HCT116 (cell line): ENCODE results near the gene SNRNP200. TPM values are rescaled to one million over a fixed set of nuclear protein-coding genes. Genes with fewer than 3 reads are reported as not detected.

Experiments used
- ATAC-seq: fragments of 200-7000 bp; cut with Tn5 transposase; 2 replicates; pipeline ENCODE4 v1.9.1; 2020; ENCODE audit warnings: mild to moderate bottlenecking, moderate library complexity
- BruUV-seq: library from RNA; stranded (reverse); fragments of 400-500 nt; replicated peaks from 2 replicates; lab custom pipeline; 2021; lab: Mats Ljungman, UMichigan
- CTCF ChIA-PET: fragments of 300-600 bp; sonication (Branson Sonifier 250); formaldehyde crosslinking; loops from one replicate; lab custom pipeline; 2021; ENCODE audit warnings: antibody characterized with exemption; lab: Charles Lee
- POLR2A ChIA-PET: fragments of 300-600, 350-600 bp; sonication (Branson Sonifier 250); formaldehyde crosslinking; loops from one replicate; lab custom pipeline; 2021; ENCODE audit warnings: antibody characterized with exemption; lab: Charles Lee
- RAD21 ChIA-PET, 2 experiments: fragments of 300-600 bp; sonication (Branson Sonifier 250); formaldehyde crosslinking; loops; one replicate each; lab custom pipeline; 2023; ENCODE audit warnings: low total read pairs in 2 of 2; ENCODE audit not compliant: uncharacterized antibody in 2 of 2, unreplicated experiment in 2 of 2, low non-redundant PET in 1 of 2; lab: Charles Lee
- DNase-seq: peaks from one replicate; pipeline ENCODE4 v3.0.0-alpha.2; 2010; ENCODE audit warnings: low read depth, low spot score
- H2AFZ ChIP-seq: fragments of 200-600 bp; shearing (Covaris generic), sonication (generic); 2 replicates; pipeline ENCODE4 v1.6.1; 2017; ENCODE audit warnings: low read depth, mixed run types, mixed read lengths, antibody characterized with exemption, low read length; ENCODE audit not compliant: poor library complexity, severe bottlenecking
- H3K27ac ChIP-seq: 2 replicates; pipeline ENCODE4 v1.5.1; 2012; ENCODE audit warnings: low read depth, low read length
- H3K27me3 ChIP-seq: fragments of 200-600 bp; sonication (generic); 2 replicates; pipeline ENCODE4 v1.6.1; 2016; ENCODE audit warnings: mixed run types, low read length, mixed read lengths; ENCODE audit not compliant: insufficient read depth
- H3K36me3 ChIP-seq, 2 experiments: fragments of 200-500 bp in 1 of 2; fragments of 200-600 bp in 1 of 2; sonication (Bioruptor generic) in 1 of 2; sonication (generic) in 1 of 2; 2 replicates each; pipeline versions ENCODE4 v1.5.1 to v1.6.1; 2014 to 2016; ENCODE audit warnings: low read length in 2 of 2, inconsistent platforms in 1 of 2, mixed read lengths in 1 of 2, mixed run types in 1 of 2; ENCODE audit not compliant: insufficient read depth in 2 of 2, control insufficient read depth in 1 of 2
- H3K4me1 ChIP-seq, 2 experiments: fragments of 200-600 bp in 1 of 2; sonication (generic) in 1 of 2; 2 replicates each; pipeline versions ENCODE4 v1.5.1 to v1.6.1; 2012 to 2017; ENCODE audit warnings: low read length in 2 of 2, inconsistent platforms in 1 of 2, mild to moderate bottlenecking in 1 of 2, mixed read lengths in 1 of 2, mixed run types in 1 of 2, moderate library complexity in 1 of 2; ENCODE audit not compliant: insufficient read depth in 2 of 2, control insufficient read depth in 1 of 2
- H3K4me2 ChIP-seq: fragments of 200-600 bp; sonication (generic); 2 replicates; pipeline ENCODE4 v1.6.1; 2017; ENCODE audit warnings: mixed run types, low read length, mixed read lengths
- H3K4me3 ChIP-seq, 2 experiments: fragments of 200-600 bp in 1 of 2; sonication (generic) in 1 of 2; replicated peaks in 1 of 2; 2 replicates each; pipeline ENCODE4 v1.5.1; 2011 to 2016; ENCODE audit warnings: low read length in 2 of 2, control low read depth in 1 of 2, low read depth in 1 of 2, mild to moderate bottlenecking in 1 of 2, mixed read lengths in 1 of 2, mixed run types in 1 of 2
- H3K79me2 ChIP-seq: fragments of 200-600 bp; sonication (generic); 2 replicates; pipeline ENCODE4 v1.6.1; 2017; ENCODE audit warnings: mild to moderate bottlenecking, mixed run types, low read length, moderate library complexity, mixed read lengths; ENCODE audit not compliant: insufficient read depth
- H3K9ac ChIP-seq: fragments of 200-600 bp; sonication (generic); 2 replicates; pipeline ENCODE4 v1.6.1; 2016; ENCODE audit warnings: low read length, mixed read lengths
- H3K9me2 ChIP-seq: fragments of 200-600 bp; sonication (generic), shearing (Covaris generic); 2 replicates; pipeline ENCODE4 v1.6.1; 2017; ENCODE audit warnings: mixed run types, mild to moderate bottlenecking, moderate library complexity; ENCODE audit not compliant: insufficient read depth
- H3K9me3 ChIP-seq, 2 experiments: fragments of 200-500 bp in 1 of 2; fragments of 200-600 bp in 1 of 2; sonication (Bioruptor generic) in 1 of 2; sonication (generic) in 1 of 2; 2 replicates each; pipeline ENCODE4 v1.6.1; 2014 to 2017; ENCODE audit warnings: low read length in 2 of 2, mixed read lengths in 2 of 2, inconsistent platforms in 1 of 2, low read depth in 1 of 2, mild to moderate bottlenecking in 1 of 2, mixed run types in 1 of 2, moderate library complexity in 1 of 2; ENCODE audit not compliant: control insufficient read depth in 1 of 2, insufficient read depth in 1 of 2
- H4K20me1 ChIP-seq: fragments of 200-600 bp; sonication (generic), shearing (Covaris generic); 2 replicates; pipeline ENCODE4 v1.6.1; 2017; ENCODE audit warnings: mixed run types, mild to moderate bottlenecking, moderate library complexity; ENCODE audit not compliant: insufficient read depth
- EGR1 ChIP-seq: IDR thresholded peaks from 2 replicates; pipeline ENCODE4 v1.6.1; 2012; ENCODE audit warnings: low read depth
- ELF1 ChIP-seq: IDR thresholded peaks from 2 replicates; pipeline ENCODE4 v1.6.1; 2012; ENCODE audit warnings: low read depth, borderline replicate concordance
- EZH2 ChIP-seq: fragments of 200-600 bp; sonication (generic); IDR thresholded peaks from 2 replicates; pipeline ENCODE4 v1.6.1; 2017; ENCODE audit warnings: antibody characterized with exemption, mixed run types
- FOSL1 ChIP-seq: IDR thresholded peaks from 2 replicates; pipeline ENCODE4 v1.6.1; 2012; ENCODE audit warnings: low read depth
- SIN3A ChIP-seq: IDR thresholded peaks from 2 replicates; pipeline ENCODE4 v1.6.1; 2012; ENCODE audit warnings: low read depth
- SP1 ChIP-seq: IDR thresholded peaks from 2 replicates; pipeline ENCODE4 v1.6.1; 2012; ENCODE audit warnings: low read depth
- SRF ChIP-seq: IDR thresholded peaks from 2 replicates; pipeline ENCODE4 v1.6.1; 2012; ENCODE audit warnings: low read depth
- YY1 ChIP-seq: IDR thresholded peaks from 2 replicates; pipeline ENCODE4 v1.6.1; 2011; ENCODE audit warnings: low read length, low read depth, moderate library complexity, mild to moderate bottlenecking; ENCODE audit not compliant: insufficient replicate concordance; ENCODE audit errors: extremely low read depth
- ZFX ChIP-seq: fragments of 450-650 bp; IDR thresholded peaks from 2 replicates; pipeline ENCODE4 v1.6.1; 2017
- ZNF274 ChIP-seq: fragments of 200-500 bp; sonication (Bioruptor generic); IDR thresholded peaks from 2 replicates; pipeline ENCODE4 v1.6.1; 2014; ENCODE audit warnings: mild to moderate bottlenecking, low read depth, low read length, inconsistent platforms
- intact Hi-C: fragments of 100-400 bp; cut with micrococcal nuclease; formaldehyde crosslinking; loops from 2 replicates; pipeline ENCODE4 v1.10.0; 2022
- total RNA-seq: library from RNA; stranded (reverse); gene quantifications from one replicate; pipeline ENCODE4 v1.2.1, GENCODE V29; 2021; ENCODE audit not compliant: unreplicated experiment
- TF ChIP-seq, protein P1 (sequence below): IDR thresholded peaks from 2 replicates; pipeline ENCODE4 v1.6.1; 2011; ENCODE audit warnings: mild to moderate bottlenecking, low read length, moderate library complexity; ENCODE audit not compliant: insufficient replicate concordance; ENCODE audit errors: extremely low read depth
- TF ChIP-seq, protein P2 (sequence below): IDR thresholded peaks from 2 replicates; pipeline ENCODE4 v1.6.1; 2012
- TF ChIP-seq, protein P3 (sequence below), 3 experiments: fragments of 200-600 bp in 1 of 3; sonication (generic) in 1 of 3; IDR thresholded peaks in 2 of 3; conservative IDR thresholded peaks in 1 of 3; 2 replicates each; pipeline ENCODE4 v1.5.1; 2012 to 2017; ENCODE audit warnings: low read depth in 2 of 3, low read length in 2 of 3, antibody characterized with exemption in 1 of 3, borderline replicate concordance in 1 of 3, control low read depth in 1 of 3, mild to moderate bottlenecking in 1 of 3, mixed read lengths in 1 of 3, mixed run types in 1 of 3, moderate library complexity in 1 of 3; ENCODE audit not compliant: insufficient read depth in 1 of 3

Gene SNRNP200
- total RNA-seq, 1 experiment from 2014 or later, result 202 TPM

DNA sequence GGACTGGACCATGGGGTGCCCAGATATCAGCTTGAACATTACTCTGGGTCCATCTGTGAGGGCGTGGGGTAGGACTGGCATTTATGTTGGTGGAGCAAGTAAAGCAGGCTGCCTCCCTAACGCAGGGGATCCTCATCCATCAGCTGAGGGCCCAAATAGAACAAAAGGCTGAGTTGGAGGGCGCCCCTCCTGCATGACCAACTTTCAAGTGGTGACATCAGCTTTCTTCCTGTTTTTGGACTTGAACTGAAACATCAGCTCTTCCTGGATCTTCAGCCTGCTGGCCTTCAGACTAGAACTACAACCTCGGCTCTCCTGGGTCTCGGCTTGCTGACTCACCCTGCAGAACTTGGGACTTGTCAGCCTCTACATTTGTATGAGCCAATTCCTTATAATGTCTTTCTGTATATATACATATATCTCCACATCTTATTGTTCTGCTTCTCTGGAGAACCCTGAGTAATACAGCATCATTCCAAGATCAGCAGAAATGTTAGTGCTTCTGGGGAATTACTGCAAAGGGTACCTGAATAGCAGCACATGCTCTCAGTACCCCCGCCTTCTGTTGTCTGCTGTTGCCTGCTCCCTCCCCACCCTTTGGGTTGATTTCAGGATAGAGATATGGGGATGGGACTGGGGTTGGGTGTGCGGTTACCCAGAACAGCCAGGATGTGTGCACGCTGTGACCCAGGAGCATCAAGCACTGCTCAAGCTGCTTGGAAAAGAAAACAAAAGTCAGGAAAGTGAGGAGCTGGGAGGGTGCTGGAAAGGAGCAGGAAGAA, 59.5 kb downstream of the SNRNP200 start (continued):
- no peak for TF ChIP-seq SP1

DNA sequence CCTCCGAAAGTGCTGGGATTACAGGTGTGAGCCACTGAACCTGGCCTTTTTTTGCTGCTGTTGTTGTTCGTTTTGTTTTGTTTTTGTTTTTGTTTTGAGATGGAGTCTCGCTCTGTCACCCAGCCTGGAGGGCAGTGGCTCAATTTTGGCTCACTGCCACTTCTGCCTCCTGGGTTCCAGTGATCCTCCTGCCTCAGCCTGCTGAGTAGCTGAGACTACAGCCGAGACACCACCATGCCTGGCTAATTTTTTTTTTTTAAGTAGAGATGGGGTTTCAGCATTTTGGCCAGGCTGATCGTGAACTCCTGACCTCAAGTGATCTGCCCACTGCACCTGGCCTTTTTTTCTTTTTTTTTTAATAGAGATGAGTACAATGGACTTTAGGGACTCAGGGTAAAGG, 61.5 kb downstream of the SNRNP200 start:
- no peaks in the 10 kb centered on the region for H3K27me3 ChIP-seq
- no peaks in the 10 kb centered on the region for H3K36me3 ChIP-seq
- no peak for TF ChIP-seq ZNF274
- H3K4me3 ChIP-seq, result no peak overlapping the region
- H2AFZ ChIP-seq, result no peak overlapping the region
- H3K9me3 ChIP-seq, result no peaks in the 10 kb centered on the region
- no peak for DNase-seq
- no peak overlapping the region for H3K4me2 ChIP-seq
- ChIA-PET POLR2A (no interaction called here), RAD21 (no interaction called here), CTCF (no interaction called here)
- H4K20me1 ChIP-seq, result no peaks in the 10 kb centered on the region
- H3K27ac ChIP-seq, result no peak overlapping the region
- ATAC-seq, result no peak
- no peaks in the 10 kb centered on the region for H3K9me2 ChIP-seq
- intact Hi-C loops, result no loop called here
- H3K79me2 ChIP-seq, result no peaks in the 10 kb centered on the region
- H3K4me1 ChIP-seq, result peaks cover 0 to 5% of the 10 kb centered on the region in 2 experiments; a peak in 1 of 4 replicates
- no peak overlapping the region for H3K9ac ChIP-seq
- no TSS peak for BruUV-seq

DNA sequence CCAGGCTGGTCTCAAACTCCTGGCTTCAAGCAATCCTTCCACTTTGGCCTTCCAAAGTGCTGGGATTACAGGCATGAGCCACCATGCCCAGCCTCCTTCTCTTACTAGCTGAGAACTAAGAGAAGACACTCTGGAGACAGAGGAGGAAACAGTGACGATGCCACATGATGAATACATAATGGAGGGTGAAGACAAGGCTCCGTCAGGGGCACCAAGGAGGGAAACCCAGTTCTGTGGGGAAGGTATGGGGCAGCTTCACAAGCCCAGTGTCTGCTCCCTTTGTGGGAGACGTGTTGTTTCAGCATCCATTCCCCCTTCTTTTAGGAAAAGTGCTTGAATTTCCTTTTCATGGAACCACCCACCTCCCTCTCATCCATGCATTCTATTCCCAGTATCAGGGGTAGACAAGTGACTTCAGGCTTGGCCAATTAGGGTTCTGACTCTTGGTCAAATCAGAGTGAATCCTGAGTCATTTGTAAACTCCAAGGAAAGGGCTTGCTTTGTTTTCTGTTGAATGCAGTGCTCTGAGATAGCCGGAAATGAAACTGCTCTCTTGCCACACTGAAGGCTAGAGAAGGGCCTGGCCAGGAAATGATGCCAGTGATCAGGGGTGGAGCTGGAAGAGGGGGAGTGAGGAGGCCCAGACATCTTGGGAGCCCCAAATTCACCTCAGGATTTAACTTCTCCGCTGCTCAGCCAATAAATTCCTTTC, 63.3 kb downstream of the SNRNP200 start:
- Histone ChIP-seq H3K79me2 (no peaks in the 10 kb centered on the region), H4K20me1 (no peaks in the 10 kb centered on the region), H3K36me3 (no peaks in the 10 kb centered on the region), H2AFZ (no peak overlapping the region), H3K9ac (no peak overlapping the region), H3K4me3 (no peak overlapping the region), H3K27ac (no peak overlapping the region), H3K4me2 (no peak overlapping the region), H3K9me3 (no peaks in the 10 kb centered on the region), H3K4me1 (peaks cover 0 to 3% of the 10 kb centered on the region in 2 experiments; a peak in 1 of 4 replicates), H3K27me3 (no peaks in the 10 kb centered on the region), H3K9me2 (no peaks in the 10 kb centered on the region)
- no peak for DNase-seq
- no TSS peak for BruUV-seq
- ATAC-seq, result no peak
- RAD21 ChIA-PET, result no interaction called here
- intact Hi-C loops, result no loop called here
- CTCF ChIA-PET, result no interaction called here
- POLR2A ChIA-PET, result no interaction called here
- TF ChIP-seq, protein P1, sequence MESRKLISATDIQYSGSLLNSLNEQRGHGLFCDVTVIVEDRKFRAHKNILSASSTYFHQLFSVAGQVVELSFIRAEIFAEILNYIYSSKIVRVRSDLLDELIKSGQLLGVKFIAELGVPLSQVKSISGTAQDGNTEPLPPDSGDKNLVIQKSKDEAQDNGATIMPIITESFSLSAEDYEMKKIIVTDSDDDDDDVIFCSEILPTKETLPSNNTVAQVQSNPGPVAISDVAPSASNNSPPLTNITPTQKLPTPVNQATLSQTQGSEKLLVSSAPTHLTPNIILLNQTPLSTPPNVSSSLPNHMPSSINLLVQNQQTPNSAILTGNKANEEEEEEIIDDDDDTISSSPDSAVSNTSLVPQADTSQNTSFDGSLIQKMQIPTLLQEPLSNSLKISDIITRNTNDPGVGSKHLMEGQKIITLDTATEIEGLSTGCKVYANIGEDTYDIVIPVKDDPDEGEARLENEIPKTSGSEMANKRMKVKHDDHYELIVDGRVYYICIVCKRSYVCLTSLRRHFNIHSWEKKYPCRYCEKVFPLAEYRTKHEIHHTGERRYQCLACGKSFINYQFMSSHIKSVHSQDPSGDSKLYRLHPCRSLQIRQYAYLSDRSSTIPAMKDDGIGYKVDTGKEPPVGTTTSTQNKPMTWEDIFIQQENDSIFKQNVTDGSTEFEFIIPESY, result no peak
- no peak for TF ChIP-seq ZFX
- TF ChIP-seq YY1, result no peak
- TF ChIP-seq EZH2, result no peak
- TF ChIP-seq FOSL1, result no peak
- TF ChIP-seq SIN3A, result no peak
- TF ChIP-seq, protein P2, sequence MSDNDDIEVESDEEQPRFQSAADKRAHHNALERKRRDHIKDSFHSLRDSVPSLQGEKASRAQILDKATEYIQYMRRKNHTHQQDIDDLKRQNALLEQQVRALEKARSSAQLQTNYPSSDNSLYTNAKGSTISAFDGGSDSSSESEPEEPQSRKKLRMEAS, result no peak
- TF ChIP-seq EGR1, result no peak
- no peak for TF ChIP-seq ELF1
- TF ChIP-seq SRF, result no peak
- TF ChIP-seq, protein P3, sequence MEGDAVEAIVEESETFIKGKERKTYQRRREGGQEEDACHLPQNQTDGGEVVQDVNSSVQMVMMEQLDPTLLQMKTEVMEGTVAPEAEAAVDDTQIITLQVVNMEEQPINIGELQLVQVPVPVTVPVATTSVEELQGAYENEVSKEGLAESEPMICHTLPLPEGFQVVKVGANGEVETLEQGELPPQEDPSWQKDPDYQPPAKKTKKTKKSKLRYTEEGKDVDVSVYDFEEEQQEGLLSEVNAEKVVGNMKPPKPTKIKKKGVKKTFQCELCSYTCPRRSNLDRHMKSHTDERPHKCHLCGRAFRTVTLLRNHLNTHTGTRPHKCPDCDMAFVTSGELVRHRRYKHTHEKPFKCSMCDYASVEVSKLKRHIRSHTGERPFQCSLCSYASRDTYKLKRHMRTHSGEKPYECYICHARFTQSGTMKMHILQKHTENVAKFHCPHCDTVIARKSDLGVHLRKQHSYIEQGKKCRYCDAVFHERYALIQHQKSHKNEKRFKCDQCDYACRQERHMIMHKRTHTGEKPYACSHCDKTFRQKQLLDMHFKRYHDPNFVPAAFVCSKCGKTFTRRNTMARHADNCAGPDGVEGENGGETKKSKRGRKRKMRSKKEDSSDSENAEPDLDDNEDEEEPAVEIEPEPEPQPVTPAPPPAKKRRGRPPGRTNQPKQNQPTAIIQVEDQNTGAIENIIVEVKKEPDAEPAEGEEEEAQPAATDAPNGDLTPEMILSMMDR (IDR thresholded peaks at IDR 0.05 in 2 of 3, conservative IDR thresholded peaks at IDR 0.05 in 1 of 3; ENCODE audit: borderline replicate concordance in 1 of 3, insufficient read depth in 1 of 3, low read depth in 2 of 3, low read length in 2 of 3), result no peak
